Measurements from ENCODE around the gene RBM48. TPM values are rescaled to one million over a fixed set of nuclear protein-coding genes. Genes with fewer than 3 reads are reported as not detected.

Gene RBM48
- total and polyA plus RNA-seq, 2 donors (not counting 1 experiment from before 2014, with no cell fraction given): 9.8 to 12.2 TPM

DNA sequence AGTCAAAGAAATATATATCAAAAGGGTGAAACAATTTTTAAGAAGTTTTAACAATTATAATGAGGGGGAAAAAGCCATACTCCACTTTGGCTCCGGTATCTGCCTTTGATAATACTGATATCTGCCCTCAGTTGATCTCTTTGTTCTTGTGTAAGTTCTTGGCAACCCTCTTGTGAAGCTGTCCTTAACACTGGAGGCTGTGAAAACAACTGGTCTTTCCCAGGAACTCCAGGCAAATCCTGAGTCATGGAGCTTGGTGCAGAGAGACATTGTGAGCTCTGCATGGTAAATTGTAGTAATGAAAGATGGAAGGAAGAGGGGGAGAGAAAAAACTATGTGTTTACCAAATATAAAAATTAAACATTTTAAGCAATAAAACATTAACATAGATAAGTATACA lies 39.0 kb upstream of the RBM48 start:
- Histone ChIP-seq H4K20me1 (ENCODE audit: control insufficient read depth, extremely low read depth, insufficient read depth, low read length) (no peaks in the 10 kb centered on the region), H3K4me2 (ENCODE audit: extremely low read depth, insufficient read depth, low read length) (no peak overlapping the region), H3K4me1 (ENCODE audit: control insufficient read depth, extremely low read depth, insufficient read depth, low read length) (no peaks in the 10 kb centered on the region), H3K36me3 (ENCODE audit: control insufficient read depth, insufficient read depth, low read length) (no peaks in the 10 kb centered on the region), H3K27me3 (ENCODE audit: control insufficient read depth, insufficient read depth, low read length) (no peaks in the 10 kb centered on the region), H3K9me3 (ENCODE audit: control insufficient read depth, insufficient read depth, low read depth, low read length) (no peaks in the 10 kb centered on the region), H2AFZ (ENCODE audit: low read length) (no peak overlapping the region), H3K79me2 (ENCODE audit: control insufficient read depth, insufficient read depth, low read length) (no peaks in the 10 kb centered on the region), H3K9ac (ENCODE audit: insufficient read depth, low read length) (no peak overlapping the region), H3K4me3 (replicated peaks in 1 of 4; ENCODE audit: control extremely low read depth in 1 of 4, insufficient read depth in 1 of 4, low read depth in 3 of 4, low read length in 4 of 4) (no peak overlapping the region), H3K27ac (ENCODE audit: insufficient read depth, low read length) (no peak overlapping the region)
- peak in 1 of 2 donors; percentile 2 for DNase-seq (ENCODE audit: low read depth in 2 of 2)
- TF ChIP-seq, protein P1, sequence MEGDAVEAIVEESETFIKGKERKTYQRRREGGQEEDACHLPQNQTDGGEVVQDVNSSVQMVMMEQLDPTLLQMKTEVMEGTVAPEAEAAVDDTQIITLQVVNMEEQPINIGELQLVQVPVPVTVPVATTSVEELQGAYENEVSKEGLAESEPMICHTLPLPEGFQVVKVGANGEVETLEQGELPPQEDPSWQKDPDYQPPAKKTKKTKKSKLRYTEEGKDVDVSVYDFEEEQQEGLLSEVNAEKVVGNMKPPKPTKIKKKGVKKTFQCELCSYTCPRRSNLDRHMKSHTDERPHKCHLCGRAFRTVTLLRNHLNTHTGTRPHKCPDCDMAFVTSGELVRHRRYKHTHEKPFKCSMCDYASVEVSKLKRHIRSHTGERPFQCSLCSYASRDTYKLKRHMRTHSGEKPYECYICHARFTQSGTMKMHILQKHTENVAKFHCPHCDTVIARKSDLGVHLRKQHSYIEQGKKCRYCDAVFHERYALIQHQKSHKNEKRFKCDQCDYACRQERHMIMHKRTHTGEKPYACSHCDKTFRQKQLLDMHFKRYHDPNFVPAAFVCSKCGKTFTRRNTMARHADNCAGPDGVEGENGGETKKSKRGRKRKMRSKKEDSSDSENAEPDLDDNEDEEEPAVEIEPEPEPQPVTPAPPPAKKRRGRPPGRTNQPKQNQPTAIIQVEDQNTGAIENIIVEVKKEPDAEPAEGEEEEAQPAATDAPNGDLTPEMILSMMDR (conservative IDR thresholded peaks at IDR 0.05 in 1 of 2, IDR thresholded peaks at IDR 0.05 in 1 of 2; ENCODE audit: low read depth in 1 of 2, low read length in 2 of 2): no peak
- TF ChIP-seq EZH2 (IDR thresholded peaks at IDR 0.05; ENCODE audit: low read length, missing control alignments): no peak

DNA sequence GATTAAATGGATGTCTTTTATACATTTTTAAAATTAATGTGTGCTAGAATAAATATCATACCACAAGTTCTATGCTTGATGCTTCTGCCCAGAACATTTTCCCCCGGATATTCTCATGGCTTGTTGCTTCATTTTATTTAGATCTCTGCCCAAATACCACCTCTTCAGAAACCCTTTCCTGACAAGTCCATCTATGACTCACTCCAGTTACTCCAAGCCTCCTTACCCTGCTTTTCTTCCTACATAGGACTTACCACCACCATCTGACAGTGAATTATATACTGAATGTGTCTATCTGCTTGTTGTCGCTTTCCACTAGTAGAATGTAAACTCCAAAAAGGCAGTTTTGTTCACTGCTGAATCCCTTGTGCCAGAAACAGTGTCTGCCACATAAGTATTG lies 31.7 kb upstream of the RBM48 start:
- Histone ChIP-seq H3K27me3 (ENCODE audit: control insufficient read depth, insufficient read depth, low read length) (no peaks in the 10 kb centered on the region), H2AFZ (ENCODE audit: low read length) (no peak overlapping the region), H3K79me2 (ENCODE audit: control insufficient read depth, insufficient read depth, low read length) (no peaks in the 10 kb centered on the region), H3K36me3 (ENCODE audit: control insufficient read depth, insufficient read depth, low read length) (no peaks in the 10 kb centered on the region), H3K9ac (ENCODE audit: insufficient read depth, low read length) (no peak overlapping the region), H3K9me3 (ENCODE audit: control insufficient read depth, insufficient read depth, low read depth, low read length) (no peaks in the 10 kb centered on the region), H3K4me3 (replicated peaks in 1 of 4; ENCODE audit: control extremely low read depth in 1 of 4, insufficient read depth in 1 of 4, low read depth in 3 of 4, low read length in 4 of 4) (no peak overlapping the region), H3K27ac (ENCODE audit: insufficient read depth, low read length) (no peak overlapping the region), H3K4me1 (ENCODE audit: control insufficient read depth, extremely low read depth, insufficient read depth, low read length) (no peaks in the 10 kb centered on the region), H3K4me2 (ENCODE audit: extremely low read depth, insufficient read depth, low read length) (no peak overlapping the region), H4K20me1 (ENCODE audit: control insufficient read depth, extremely low read depth, insufficient read depth, low read length) (no peaks in the 10 kb centered on the region)
- TF ChIP-seq EZH2 (IDR thresholded peaks at IDR 0.05; ENCODE audit: low read length, missing control alignments): no peak
- TF ChIP-seq, protein P1 (conservative IDR thresholded peaks at IDR 0.05 in 1 of 2, IDR thresholded peaks at IDR 0.05 in 1 of 2; ENCODE audit: low read depth in 1 of 2, low read length in 2 of 2): no peak
- DNase-seq (ENCODE audit: low read depth in 2 of 2): peak in 1 of 2 donors; percentile 41

DNA sequence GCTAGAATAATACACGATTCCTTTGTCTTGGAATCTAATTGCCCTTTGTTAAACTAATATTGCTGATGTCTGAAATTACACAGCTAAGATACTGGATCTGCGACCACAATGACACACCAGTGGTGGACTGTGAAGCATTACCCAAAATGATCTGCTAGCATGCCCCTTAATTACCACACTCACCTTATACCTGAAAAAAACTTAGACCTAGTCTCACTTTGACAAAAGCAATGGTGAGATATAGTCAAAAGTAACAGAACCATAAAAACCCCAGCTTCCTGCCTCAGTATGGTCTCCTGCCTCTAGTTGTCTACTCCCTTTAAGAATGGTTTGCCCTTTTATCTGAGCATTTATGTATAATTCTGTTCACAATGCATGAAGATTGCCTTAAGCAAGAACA lies 30.0 kb upstream of the RBM48 start:
- Histone ChIP-seq H3K4me1 (ENCODE audit: control insufficient read depth, extremely low read depth, insufficient read depth, low read length) (no peaks in the 10 kb centered on the region), H3K4me3 (replicated peaks in 1 of 4; ENCODE audit: control extremely low read depth in 1 of 4, insufficient read depth in 1 of 4, low read depth in 3 of 4, low read length in 4 of 4) (no peak overlapping the region), H3K4me2 (ENCODE audit: extremely low read depth, insufficient read depth, low read length) (no peak overlapping the region), H3K27ac (ENCODE audit: insufficient read depth, low read length) (no peak overlapping the region), H3K79me2 (ENCODE audit: control insufficient read depth, insufficient read depth, low read length) (no peaks in the 10 kb centered on the region), H4K20me1 (ENCODE audit: control insufficient read depth, extremely low read depth, insufficient read depth, low read length) (no peaks in the 10 kb centered on the region), H3K9me3 (ENCODE audit: control insufficient read depth, insufficient read depth, low read depth, low read length) (no peaks in the 10 kb centered on the region), H3K36me3 (ENCODE audit: control insufficient read depth, insufficient read depth, low read length) (no peaks in the 10 kb centered on the region), H3K9ac (ENCODE audit: insufficient read depth, low read length) (no peak overlapping the region), H2AFZ (ENCODE audit: low read length) (no peak overlapping the region), H3K27me3 (ENCODE audit: control insufficient read depth, insufficient read depth, low read length) (no peaks in the 10 kb centered on the region)
- DNase-seq (ENCODE audit: low read depth in 2 of 2): no peak
- TF ChIP-seq EZH2 (IDR thresholded peaks at IDR 0.05; ENCODE audit: low read length, missing control alignments): no peak
